ENCODE measurements around the gene KIF3A.

Gene KIF3A

GRCh38 chr5:132679166-132679565, 58.2 kb downstream of the KIF3A start:
- no peak for DNase-seq (ENCODE audit: low read depth in 2 of 2, low spot score in 1 of 2)

GRCh38 chr5:132678735-132679134, 58.6 kb downstream of the KIF3A start:
- no peak for DNase-seq (ENCODE audit: low read depth in 2 of 2, low spot score in 1 of 2)

- no peak for DNase-seq (ENCODE audit: low read depth in 2 of 2, low spot score in 1 of 2)
Observed at GRCh38 chr5:132677682-132678400, 59.5 kb downstream of the KIF3A start.

GRCh38 chr5:132677191-132677590, 60.2 kb downstream of the KIF3A start:
- DNase-seq (ENCODE audit: low read depth in 2 of 2, low spot score in 1 of 2), result no peak

GRCh38 chr5:132675936-132676689, 61.2 kb downstream of the KIF3A start:
- no peak for DNase-seq (ENCODE audit: low read depth in 2 of 2, low spot score in 1 of 2)

- DNase-seq (ENCODE audit: low read depth in 2 of 2, low spot score in 1 of 2), result no peak
Observed at GRCh38 chr5:132674671-132675506, 62.5 kb downstream of the KIF3A start.

- DNase-seq (ENCODE audit: low read depth in 2 of 2, low spot score in 1 of 2), result no peak
Observed at GRCh38 chr5:132673939-132674630, 63.3 kb downstream of the KIF3A start, which contains the start of gene IL4. Gene IL4 (plus strand): TSS chr5:132673989. CDS start chr5:132674051, 62 bp downstream.

- no peak for DNase-seq (ENCODE audit: low read depth in 2 of 2, low spot score in 1 of 2)
Observed at GRCh38 chr5:132673488-132673887, 63.9 kb downstream of the KIF3A start.

- no peak for DNase-seq (ENCODE audit: low read depth in 2 of 2, low spot score in 1 of 2)
Observed at GRCh38 chr5:132671000-132671399, 66.3 kb downstream of the KIF3A start.

GRCh38 chr5:132669966-132670882, 67.1 kb downstream of the KIF3A start:
- DNase-seq (ENCODE audit: low read depth in 2 of 2, low spot score in 1 of 2), result no peak

GRCh38 chr5:132669455-132669820, 67.9 kb downstream of the KIF3A start:
- no peak for DNase-seq (ENCODE audit: low read depth in 2 of 2, low spot score in 1 of 2)

- no peak for DNase-seq (ENCODE audit: low read depth in 2 of 2, low spot score in 1 of 2)
Observed at GRCh38 chr5:132668706-132669454, 68.5 kb downstream of the KIF3A start.

GRCh38 chr5:132667761-132668705, 69.3 kb downstream of the KIF3A start:
- DNase-seq (ENCODE audit: low read depth in 2 of 2, low spot score in 1 of 2), result no peak

- no peak for DNase-seq (ENCODE audit: low read depth in 2 of 2, low spot score in 1 of 2)
Observed at GRCh38 chr5:132667309-132667708, 70.0 kb downstream of the KIF3A start.

- DNase-seq (ENCODE audit: low read depth in 2 of 2, low spot score in 1 of 2), result no peak
Observed at GRCh38 chr5:132666310-132667123, 70.8 kb downstream of the KIF3A start.

- DNase-seq (ENCODE audit: low read depth in 2 of 2, low spot score in 1 of 2), result no peak
Observed at GRCh38 chr5:132665574-132666080, 71.7 kb downstream of the KIF3A start.

- DNase-seq (ENCODE audit: low read depth in 2 of 2, low spot score in 1 of 2), result no peak
Observed at GRCh38 chr5:132664696-132665209, 72.6 kb downstream of the KIF3A start.
